NOMO-1 (cell line): ENCODE measurements around the gene KRTAP10-3.

Experiments used
- DNase-seq, 2 experiments: peaks; one replicate each; lab custom pipeline; 2025; ENCODE audit not compliant: unreplicated experiment in 2 of 2; lab: John Stamatoyannopoulos, UW

KRTAP10-3 gene

DNA sequence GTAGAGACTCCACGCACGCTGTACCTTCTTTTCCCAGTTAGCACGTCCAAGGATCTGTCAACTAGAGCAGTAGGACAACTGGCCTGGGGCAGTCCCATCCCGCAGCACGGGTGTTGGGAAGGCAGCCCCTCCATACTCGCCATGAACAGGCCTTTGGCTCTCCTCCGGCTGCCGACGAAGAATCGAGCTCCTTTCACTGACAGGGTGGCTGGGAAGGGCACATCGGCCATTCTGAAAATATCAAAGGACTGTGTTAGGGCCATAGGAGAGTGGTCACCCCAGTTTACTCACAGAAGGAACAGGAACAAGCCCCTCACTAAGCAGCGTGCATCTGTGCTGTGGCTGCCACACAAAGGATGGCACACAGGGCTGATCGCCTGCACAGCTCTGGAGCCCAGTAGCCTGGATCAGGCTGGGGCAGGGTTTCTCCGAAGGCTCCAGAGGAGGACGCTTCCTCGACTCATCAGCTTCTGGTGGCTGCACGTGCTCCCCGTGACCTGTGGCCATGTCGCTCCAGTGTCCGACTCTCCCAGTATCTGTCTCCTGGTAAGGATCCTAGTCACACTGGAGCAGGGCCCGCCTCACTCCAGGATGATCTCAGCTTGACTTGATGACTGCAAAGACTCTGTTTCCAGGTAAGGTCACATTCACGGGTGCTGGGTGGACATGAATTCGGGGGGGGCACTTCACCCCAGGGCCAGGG, 27.5 kb downstream of the KRTAP10-3 start:
- no peak for DNase-seq

DNA sequence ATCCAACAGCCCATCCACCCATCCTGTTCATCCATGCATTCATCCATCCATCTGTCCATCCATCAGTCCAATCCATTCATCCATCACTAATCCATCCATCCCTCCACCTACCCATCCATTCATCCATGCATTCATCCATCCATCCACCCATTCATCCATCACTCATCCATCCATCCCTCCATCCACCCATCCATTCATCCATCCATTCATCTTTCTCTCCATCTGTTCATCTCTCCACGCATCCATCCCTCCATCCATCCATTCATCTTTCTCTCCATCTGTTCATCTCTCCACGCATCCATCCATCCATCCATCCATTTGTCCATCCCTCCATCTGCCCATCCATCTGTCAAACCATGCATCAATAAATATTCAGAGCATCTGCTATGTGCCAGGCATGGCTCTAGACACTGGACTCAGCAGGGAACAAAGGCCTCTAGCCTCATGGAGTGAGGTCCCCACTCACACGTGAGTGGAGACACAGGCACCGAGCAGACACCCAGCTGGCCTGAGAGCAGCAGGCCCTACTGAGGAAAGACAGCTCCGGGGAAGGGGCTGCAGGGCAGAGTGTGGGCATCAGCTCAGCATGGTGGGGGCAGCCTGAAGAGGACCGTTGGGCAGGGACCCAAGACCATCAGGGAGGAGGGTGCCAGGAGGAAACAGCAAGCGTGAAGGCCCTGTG, 28.2 kb downstream of the KRTAP10-3 start:
- no peak for DNase-seq

DNA sequence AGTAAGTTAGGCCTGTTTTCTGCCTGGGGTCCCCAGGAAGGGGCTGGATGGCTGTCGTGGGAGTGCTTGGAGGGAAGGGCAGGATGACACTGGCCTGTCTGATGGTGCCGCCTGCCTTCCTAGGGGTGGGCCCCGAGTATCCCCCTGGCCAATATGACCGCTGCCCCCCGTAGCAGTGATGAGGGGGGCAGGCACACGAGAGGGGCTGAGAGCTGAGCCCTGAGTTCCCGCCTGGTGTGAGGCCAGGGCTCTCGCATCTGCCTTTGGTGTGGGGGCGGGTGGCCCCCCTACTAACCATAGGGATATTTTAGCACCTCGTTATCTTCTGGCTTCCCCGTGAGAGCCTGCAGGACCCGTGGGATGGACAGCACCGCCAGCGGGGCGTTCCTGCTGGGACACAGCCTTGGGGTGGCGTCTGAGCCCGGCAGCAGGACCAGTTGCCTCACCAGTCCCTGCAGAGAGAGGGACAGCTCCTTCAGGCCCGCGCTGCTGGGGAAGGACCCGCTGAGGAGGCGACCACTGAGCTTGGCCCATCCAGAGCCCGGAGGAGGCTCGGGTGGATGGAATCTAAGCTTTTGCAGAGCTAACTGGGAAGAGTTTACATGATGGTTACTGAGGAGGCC, 29.0 kb downstream of the KRTAP10-3 start:
- DNase-seq = no peak

DNA sequence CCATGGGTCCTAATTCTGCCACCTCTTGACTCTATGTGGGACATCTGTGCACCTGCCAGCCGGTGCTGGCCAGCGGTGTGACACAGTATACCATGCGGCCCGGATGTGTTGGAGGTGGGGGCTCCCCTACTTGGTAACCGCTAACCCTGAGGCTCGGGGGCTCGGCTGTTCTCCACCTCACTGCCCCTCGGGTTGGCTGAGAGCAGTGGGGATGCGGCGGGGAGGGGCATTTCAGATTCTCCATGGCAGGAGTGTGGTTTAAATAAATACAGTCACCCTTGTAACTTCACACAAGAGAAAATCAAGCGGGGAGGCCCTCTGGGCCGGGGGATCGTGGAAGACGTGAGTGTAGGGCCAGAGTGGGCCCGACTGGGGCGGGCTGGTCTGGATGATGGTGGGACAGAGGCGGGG, 29.6 kb downstream of the KRTAP10-3 start:
- no peak for DNase-seq

DNA sequence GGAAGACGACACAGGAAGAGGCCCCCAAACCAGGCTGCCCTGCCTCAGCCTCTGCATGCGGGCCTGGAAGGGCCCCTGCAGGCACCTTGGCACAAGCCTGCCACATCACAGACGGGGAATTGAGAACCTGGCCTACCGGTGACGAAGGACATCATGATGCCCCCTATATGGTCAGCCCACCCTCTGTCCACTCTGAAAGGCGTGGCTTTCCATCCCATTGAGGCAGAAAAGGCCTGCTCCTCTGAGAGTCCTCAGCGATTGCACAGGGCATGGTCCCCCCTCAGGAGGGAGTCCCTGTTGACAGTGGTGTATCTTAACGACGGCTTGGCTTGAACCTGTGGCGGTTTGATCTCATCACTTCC, 30.0 kb downstream of the KRTAP10-3 start:
- no peak for DNase-seq

DNA sequence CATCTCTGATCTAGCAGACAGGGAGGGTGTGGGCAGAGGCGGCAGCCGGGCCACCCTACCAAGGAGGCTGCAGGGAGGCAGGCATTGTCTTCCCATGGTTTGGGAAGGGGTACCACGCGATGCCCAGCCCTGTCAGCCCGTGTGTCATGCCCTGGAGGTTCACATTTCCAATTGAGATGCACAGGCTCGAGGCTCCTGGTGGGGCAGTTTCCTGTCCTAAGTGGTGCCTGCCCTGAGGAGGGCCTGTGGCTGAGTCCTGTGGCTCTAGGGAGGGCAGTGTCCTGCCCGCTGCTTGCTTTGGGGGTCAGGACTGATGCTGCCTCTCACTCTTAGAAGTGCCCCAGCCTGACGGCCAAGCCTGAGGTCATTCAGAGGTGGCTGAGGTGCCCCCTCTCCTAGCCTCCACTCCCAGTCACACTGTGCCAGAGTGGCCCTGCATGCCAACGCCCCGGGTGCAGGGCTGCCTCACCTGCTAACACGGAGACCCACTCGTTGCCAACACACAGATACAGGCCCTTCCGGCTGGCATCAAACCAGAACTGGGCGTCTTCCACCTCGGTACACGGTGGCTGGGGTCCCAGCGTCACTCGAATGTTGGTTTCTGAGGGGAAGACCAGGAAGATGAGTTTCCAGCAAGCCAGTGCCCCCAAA, 30.5 kb downstream of the KRTAP10-3 start:
- DNase-seq = no peak

DNA sequence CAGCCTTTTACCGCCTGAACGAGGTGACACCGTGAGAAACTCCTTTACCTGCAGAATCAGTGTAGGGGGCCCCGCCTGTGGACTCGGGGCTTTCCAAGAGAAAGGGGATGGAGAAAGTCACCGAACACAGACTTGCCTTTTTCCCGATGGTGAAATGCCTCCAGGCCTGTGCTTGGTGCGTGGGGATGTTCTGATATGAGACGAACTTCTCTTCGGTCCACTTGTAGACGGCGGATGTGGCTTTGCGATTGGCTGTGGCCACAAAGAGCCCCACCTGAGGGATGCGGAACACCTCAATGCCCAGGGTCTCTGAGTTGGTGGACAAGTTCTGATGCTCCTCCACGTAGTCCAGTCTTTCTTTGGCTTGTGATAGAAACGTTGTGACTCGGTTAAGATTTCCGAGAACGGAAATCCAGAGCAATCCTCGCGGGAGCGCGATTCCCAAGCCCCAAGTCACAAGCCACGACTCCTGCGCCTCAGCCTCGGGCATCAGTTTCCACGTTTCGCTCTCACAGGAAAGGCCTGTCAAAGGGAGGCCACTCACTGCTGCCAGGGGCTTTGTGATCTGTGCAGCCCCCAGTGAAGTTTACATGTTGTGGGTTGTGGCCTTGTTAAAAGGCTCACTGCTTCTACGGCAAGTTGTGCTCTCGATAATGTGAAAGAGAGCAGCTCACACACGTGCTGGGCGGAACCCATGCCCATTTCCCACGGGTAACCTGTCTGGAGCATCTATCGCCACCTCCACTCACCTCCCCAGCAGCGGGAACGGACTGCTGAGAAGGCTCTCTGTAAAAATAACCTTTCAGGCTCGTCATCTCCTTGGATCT, 31.2 kb downstream of the KRTAP10-3 start:
- no peak for DNase-seq

DNA sequence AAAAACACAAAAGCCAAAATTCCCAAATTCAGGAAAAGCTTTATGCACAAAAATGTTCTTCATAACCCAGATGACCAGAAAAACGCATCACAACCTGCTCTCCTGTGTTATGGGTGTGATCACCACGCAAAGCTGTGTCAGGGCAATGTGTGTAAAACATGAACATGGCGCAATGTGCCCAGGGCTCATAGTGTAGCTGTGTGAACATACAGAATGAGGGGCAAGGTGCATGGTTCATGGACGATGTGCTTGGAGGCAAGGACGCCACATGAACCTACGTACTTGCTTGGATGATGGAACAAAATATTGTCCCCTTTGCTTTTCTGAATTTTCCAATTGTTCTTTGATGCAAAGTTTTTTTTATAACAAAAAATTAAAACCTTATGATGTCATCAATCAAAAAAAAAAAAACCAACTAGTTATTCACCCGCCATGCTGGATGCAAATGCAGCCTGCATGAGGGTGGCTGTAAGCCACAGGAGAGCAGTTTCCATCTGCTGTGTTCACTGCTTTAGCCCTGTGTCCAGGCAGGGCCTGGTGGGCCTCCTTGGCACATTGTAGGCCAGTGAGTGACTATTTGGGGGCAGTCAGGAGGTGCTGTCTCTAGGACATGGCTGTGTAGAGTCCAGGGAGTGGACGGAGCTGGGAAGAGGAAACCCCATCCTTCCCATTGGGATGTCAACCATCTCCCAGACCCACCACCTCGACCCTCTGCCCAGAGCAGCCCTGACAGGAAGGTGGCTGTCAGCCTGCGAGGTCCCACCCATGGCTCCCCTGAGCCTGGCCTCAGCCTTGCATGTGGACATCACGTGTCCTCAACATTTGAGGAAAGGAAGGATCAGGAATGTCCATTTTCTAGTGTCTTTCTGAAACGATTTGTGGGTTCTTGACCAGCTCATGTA, 32.2 kb downstream of the KRTAP10-3 start:
- no peak for DNase-seq

DNA sequence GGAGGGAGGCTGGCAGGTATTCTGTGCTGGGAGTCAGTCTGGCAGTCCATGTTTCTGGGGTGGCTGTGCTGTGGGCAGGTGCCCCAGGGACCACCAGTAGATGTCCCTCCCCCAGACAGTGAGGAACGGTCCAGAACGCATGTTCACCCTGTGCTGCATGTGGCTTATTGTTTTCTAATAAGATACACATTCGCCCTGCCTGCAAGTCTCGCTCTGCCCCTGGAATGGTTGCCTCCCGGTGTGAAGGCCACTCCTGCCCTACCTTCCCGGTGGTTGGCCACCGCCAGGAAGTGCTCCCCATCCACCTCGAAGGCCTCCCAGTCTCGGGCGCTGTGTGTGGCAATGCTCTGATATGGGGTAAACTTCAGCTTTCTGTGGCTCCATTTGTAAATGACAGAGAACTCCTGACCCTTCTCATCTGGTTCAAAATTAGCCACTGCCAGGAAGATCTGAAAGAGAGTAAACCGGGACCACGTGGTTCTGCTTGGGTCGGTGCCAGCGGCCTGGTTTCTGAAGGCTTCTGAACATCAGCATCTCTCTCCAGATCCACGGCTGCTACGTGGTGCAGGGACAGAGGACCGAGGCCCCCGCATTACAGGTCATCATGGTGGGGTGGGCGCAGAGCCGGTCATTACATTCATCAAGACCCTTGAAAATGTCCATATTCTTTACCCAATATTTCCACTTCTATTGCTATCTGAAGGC, 33.1 kb downstream of the KRTAP10-3 start:
- DNase-seq = no peak

DNA sequence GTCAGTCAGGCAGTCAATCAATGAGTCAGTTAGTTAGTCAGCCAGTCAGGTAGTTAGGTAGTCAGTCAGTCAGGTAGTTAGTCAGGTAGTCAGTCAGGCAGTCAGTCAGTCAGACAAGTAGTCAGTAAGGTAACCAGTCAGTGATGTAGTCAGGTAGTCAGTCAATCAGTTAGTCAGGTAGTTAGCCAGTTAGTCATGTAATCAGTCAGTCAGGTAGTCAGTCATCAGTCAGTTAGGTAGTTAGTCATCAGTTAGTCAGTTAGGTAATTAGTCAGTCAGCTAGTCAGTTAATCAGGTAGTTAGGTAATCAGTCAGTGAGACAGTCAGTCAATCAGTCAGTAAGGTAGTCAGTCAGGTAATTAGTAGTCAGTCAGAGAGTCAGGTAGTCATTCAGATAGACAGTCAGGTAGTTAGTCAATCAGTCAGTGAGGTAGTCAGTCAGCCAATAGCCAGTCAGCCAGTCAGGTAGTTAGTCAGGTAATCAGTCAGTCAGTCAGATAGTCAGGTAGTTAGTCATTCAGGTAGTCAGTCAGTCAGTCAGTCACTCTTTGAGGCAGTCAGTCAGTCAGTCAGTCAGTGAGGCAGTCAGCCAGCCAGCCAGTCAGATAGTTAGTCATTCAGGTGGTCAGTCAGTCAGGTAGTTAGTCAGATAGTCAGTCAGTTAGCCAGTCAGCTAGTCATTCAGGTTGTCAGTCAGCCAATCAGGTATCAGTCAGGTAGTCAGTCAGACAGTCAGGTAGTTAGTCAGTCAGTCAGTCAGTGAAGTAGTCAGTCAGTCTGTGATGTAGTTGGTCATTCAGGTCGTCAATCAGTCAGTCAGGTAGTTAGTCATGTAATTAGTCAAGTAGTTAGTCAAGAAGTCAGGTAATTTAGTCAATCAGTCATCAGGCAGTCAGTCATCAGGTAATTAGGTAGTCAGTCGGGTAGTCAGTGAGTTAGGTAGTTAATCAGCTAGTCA, 33.9 kb downstream of the KRTAP10-3 start:
- DNase-seq = no peak

DNA sequence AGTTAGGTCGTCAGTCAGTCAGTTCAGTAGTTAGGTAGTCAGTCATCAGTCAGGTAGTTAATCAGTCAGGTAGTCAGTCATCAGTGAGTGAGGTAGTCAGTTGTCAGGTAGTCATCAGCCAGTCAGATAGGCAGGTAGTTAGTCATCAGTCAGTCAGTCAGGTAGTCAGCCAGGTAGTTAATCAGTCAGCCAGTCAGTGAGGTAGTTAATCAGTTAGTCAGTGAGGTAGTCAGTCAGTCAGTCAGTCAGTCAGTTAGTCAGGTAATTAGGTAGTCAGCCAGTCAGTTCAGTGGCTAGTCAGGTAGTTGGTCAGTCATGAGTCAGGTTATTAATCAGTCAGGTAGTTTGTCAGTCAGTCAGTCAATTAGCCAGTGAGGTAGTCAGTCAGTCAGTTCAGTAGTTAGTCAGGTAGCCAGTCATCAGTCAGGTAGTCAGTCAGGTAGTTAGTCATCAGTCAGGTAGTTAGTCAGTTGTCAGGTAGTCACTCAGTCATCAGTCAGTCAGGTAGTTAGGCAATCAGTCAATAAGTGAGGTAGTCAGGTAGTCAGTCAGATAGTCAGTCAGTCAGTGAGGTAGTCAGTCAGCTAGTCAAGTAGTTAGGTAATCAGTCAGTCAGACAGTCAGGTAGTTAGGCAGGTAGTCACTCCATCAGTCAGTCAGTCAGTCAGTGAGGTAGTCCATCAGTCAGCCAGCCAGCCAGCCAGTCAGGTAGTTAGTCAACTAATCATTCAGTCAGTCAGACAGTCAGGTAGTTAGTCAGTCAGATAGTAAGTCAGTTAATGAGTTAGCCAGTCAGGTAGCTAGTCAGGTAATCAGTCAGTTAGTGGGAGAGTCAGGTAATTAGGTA, 34.8 kb downstream of the KRTAP10-3 start:
- no peak for DNase-seq

DNA sequence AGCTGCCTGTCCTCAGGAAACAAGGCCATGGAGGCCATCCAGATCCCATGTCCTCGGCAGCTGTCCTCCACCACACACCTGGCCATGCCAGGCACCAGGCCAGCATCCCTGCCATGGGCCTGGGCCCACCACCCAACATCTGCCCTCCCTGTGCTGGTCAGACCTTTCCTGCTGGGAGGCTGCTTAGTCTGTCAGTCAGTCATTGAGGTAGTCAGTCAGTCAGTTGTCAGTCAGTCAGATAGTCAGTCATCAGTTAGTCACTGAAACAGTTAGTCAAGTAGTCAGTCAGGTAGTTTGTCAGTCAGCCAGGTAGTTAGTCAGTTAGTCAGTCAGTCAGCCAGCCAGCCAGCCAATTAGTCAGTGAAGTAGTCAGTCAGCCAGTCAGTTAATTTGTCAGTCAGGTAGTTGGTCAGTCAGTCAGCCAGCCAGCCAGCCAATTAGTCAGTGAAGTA, 35.8 kb downstream of the KRTAP10-3 start:
- DNase-seq = no peak

DNA sequence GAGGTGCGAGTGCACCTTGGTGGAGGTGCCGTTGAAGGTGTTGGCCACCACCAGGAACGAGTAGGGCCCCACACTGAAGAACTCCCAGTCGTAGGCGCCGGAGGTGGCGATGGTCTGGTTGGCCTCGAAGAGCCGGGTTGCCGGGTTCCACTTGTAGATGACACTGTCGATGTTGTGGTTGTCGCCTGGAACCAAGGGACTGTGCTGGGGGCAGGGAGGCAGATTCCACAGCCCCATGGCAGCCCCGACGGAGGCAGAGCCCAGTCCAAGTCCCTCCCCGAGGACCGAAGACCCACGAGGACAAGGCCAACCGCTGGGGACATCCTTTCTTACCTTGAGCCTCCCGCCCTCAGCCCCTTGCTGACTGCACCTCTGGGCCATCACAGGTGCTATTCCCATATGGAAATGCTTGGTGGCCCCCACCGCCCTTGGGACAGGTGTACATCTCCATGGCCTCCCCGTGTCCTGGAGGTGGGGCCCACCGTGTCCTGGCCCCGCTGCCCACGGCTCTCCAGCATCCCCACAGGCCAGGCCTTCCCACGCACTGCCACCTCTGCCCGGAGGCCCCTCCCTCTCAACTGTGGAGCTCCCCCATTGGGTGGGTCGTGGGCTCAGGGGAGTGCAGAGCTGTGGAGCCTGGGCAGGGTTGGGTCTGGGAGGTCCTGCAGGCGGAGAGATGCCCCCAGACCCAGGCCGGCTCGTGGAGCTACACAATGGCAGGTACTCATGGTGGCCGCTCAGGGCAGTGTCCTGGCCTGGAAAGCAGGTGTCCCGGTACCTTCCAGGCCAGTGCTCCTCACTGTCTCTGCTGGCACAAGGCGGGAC, 36.5 kb downstream of the KRTAP10-3 start:
- DNase-seq = no peak

DNA sequence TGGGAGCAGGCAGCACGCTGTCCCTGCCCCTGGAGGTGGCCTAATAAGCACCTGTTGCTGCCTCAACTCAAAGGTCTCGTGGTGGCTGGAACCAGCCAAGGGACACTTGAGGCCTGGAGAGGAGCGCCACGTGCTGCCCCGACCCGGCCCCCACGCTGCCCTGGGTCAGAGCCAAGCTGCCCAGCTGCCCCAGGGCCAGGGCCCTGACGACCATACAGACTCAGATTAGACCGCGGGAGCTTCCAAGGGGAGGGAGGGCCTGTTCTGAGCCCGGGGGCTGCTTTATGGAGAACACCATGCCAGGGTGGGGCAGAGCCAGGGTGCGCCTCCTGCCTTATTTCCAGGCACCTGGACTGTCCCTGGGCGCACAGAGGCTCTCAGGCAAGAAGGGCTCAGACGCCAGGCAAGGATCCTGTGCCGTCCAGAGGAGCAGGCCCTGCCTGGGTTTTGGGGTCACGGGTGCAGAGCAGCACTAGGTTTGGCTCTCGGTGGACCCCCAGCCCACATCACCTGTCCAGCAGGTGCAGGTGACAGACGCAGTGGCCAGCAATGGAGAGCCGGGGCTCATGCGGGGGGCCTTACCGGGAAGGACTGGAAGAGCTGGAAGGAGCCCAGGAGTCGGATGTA, 37.2 kb downstream of the KRTAP10-3 start:
- no peak for DNase-seq

DNA sequence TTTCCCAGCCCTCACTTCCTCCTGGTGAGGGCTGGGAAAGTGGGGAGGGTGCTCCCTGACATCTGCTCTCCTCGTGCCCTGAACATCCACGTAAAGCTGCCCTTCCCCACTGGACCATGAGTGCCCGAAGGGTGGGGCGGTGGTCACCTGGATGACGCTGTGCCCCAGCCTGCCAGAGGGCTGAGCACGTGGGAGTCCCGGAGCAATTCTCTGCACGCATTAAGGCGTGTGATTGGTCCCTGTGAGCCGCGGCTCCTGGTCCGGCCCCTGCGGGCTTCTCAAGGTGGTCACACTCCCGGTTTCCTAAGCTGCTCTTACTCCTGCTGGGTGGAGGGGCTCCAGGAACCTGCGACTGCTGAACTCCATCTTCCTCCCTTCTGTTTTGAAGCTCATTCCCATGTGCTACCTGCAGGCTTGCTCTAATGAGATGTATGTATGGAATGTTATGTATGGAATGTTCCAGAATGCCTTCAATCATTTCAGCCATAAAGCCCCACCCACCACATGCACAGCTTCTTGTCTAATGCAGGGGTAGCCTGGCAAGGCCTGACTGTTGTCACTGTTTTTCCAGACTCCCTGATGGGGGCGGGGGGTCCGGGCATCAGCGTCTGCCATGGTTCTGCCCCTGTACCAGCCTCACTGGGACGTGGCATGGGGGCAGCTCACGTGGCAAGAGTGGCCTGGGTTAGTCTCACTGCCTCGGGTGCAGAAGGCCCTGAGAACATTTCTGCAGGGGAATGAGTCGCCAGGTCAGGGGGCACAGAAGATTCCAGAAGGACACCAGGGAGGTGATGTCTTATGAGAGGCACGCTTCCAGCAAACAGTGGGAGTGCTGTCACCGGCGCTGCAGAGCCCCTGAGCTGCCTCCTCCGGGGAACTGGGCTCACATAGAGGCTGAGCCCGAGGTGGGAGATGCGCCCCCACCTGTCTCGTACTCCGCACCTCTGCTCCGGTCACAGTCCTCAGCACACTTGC, 38.0 kb downstream of the KRTAP10-3 start:
- DNase-seq = no peak
